ENCODE data around the gene CCDC15.

DNA sequence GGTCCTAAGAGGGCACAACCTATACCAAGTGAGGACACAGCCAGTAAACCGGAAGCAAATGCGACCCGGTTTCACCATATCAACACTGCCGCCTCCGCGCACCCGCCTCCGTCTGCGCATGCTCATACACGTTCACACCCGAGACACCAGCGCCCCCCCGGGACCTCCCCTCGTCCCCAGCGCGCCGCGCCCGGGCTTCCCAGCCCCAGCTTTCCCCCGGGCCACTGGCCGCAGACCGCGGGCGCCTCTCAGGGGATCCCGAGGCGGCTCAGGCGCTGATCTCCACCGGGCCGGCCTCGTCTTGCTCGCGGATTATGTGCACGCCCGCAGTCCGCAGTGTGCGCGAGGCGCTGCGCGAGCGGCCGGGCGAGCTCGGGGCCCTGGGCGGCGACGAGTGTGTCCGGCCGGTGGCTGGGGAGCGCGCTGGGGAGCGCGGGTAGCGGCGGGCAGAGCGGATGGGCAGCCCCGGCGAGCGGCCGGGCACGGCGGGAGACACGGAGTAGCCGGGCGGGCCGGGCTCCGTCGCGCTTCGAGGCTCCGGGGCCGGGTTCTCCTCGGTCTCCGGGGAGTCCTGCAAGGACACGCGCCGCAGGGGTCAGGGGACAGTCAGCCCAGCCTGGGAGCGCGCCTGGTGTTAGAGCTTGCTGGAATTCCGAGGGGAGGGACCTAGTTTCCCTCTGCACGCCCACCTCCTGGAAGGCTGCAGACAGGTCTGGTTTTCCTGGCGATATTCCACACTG lies 33.0 kb upstream of the CCDC15 start:
- TF ChIP-seq CTCF (IDR thresholded peaks at IDR 0.05) (no peak), EZH2 (IDR thresholded peaks at IDR 0.05; ENCODE audit: borderline replicate concordance, insufficient read depth, low read depth, low read length, poor library complexity, severe bottlenecking) (no peak)

Data from B cell (primary cell).